Measurements from ENCODE around the gene ARHGAP9. TPM values are rescaled to one million over a fixed set of nuclear protein-coding genes. Genes with fewer than 3 reads are reported as not detected.

The ARHGAP9 gene
- total and polyA plus RNA-seq, 2 of the 4 experiments (the other 2 are of a cell fraction) = 0.18 to 0.79 TPM

- in situ Hi-C loops (cut with MboI; ENCODE audit: low sequenced_read_pairs) (no loop called here), dilution Hi-C loops (cut with HindIII; ENCODE audit: low sequenced_read_pairs, unreplicated experiment) (no loop called here), intact Hi-C loops (cut with micrococcal nuclease) (loop anchor here (5.0 kb wide), 1 partner anchor 162 kb away; no protein-coding TSS in a partner anchor)
- no peaks in the 10 kb centered on the region for H4K20me1 ChIP-seq (ENCODE audit: insufficient read depth, low read length)
- no peak overlapping the region for H2BK15ac ChIP-seq (ENCODE audit: low read depth, low read length)
- ChIA-PET CTCF (no interaction called here), POLR2A (ENCODE audit: unreplicated experiment) (no interaction called here)
- H3K18ac ChIP-seq (ENCODE audit: low read depth, low read length) = no peak overlapping the region
- peak overlapping the region; percentile 20; the same call in 1 of the 2 replicates for H3K4ac ChIP-seq (ENCODE audit: low read depth, low read length)
- no peak overlapping the region for H3K14ac ChIP-seq (replicated peaks; ENCODE audit: low read depth, low read length)
- no peak for DNase-seq
- peaks cover 6% of the 10 kb centered on the region for H3K9me1 ChIP-seq (ENCODE audit: insufficient read depth, low read length)
- H2BK5ac ChIP-seq (ENCODE audit: low read depth, low read length, poor library complexity, severe bottlenecking) = no peak overlapping the region
- no peaks in the 10 kb centered on the region for H3K27me3 ChIP-seq (ENCODE audit: control insufficient read depth, insufficient read depth, low read length)
- no peak overlapping the region for H4K91ac ChIP-seq (ENCODE audit: insufficient read depth, low read depth, low read length)
- H4K5ac ChIP-seq (ENCODE audit: low read depth, low read length) = no peak overlapping the region
- H3K23ac ChIP-seq (ENCODE audit: low read depth, low read length) = peak overlapping the region; percentile 12; the same call in 1 of the 2 replicates
- peak overlapping the region; percentile 0 for H2AFZ ChIP-seq (replicated peaks; ENCODE audit: low read length, poor library complexity)
- H4K8ac ChIP-seq (ENCODE audit: low read depth in 2 of 2, low read length in 2 of 2) = peak overlapping the region in 1 of 2 experiments; percentile 40; a peak in 1 of 4 replicates
- H3K56ac ChIP-seq (ENCODE audit: extremely low read depth, insufficient read depth, low read length) = no peak overlapping the region
- no peaks in the 10 kb centered on the region for H3K36me3 ChIP-seq (ENCODE audit: control insufficient read depth, insufficient read depth, low read length)
- peak overlapping the region; percentile 9; the same call in 1 of the 2 replicates for H3K4me3 ChIP-seq (ENCODE audit: insufficient read depth, low read depth, low read length)
- peaks cover 0 to 6% of the 10 kb centered on the region in 2 experiments; a peak in 1 of 4 replicates for H3K79me1 ChIP-seq (ENCODE audit: low read depth in 1 of 2, low read length in 2 of 2)
- H2BK120ac ChIP-seq (ENCODE audit: low read depth, low read length) = no peak overlapping the region
- TF ChIP-seq MAZ (IDR thresholded peaks at IDR 0.05; ENCODE audit: borderline replicate concordance, low read depth, low read length) (no peak), SMC3 (IDR thresholded peaks at IDR 0.05; ENCODE audit: low read depth, low read length) (no peak), CEBPB (IDR thresholded peaks at IDR 0.05; ENCODE audit: low read depth, low read length) (no peak), NFE2L2 (IDR thresholded peaks at IDR 0.05; ENCODE audit: low read depth, low read length) (no peak), POLR2A (IDR thresholded peaks at IDR 0.05; ENCODE audit: low read depth, low read length) (no peak), ELK1 (IDR thresholded peaks at IDR 0.05; ENCODE audit: borderline replicate concordance, low read depth, low read length) (no peak)
- no peak for ATAC-seq (ENCODE audit: low read depth)
- BruUV-seq (replicated peaks) = no TSS peak
- H2BK20ac ChIP-seq (ENCODE audit: low read depth, low read length) = no peak overlapping the region
- no peak overlapping the region for H2AK5ac ChIP-seq (ENCODE audit: low read depth, low read length)
- H3K4me2 ChIP-seq (ENCODE audit: low read depth, low read length) = peak overlapping the region; percentile 64
- peaks cover 16% of the 10 kb centered on the region for H3K4me1 ChIP-seq (ENCODE audit: control insufficient read depth, insufficient read depth, low read length)
- H3K27ac ChIP-seq (ENCODE audit: insufficient read depth, low read length) = no peak overlapping the region
- no peaks in the 10 kb centered on the region for H3K9me3 ChIP-seq (ENCODE audit: control insufficient read depth, insufficient read depth, low read length)
- peak overlapping the region; percentile 87 for H2AK9ac ChIP-seq (replicated peaks; ENCODE audit: low read depth, low read length, poor library complexity)
- no peak overlapping the region for H3K9ac ChIP-seq (ENCODE audit: low read depth, low read length)
- WGBS, 2 experiments (ENCODE audit: extremely low coverage in 2 of 2, insufficient read length in 1 of 2) = 0% methylated on average over 4 of the region's 6 CpGs; no CpG with 5 or more reads in 1 of the 2 experiments
Observed at GRCh38 chr12:57460468-57460784, 19.2 kb downstream of the ARHGAP9 start.
